GM23338 (cell line): ENCODE data around the gene P3R3URF. TPM values are rescaled to one million over a fixed set of nuclear protein-coding genes. Genes with fewer than 3 reads are reported as not detected.

Source experiments
- ATAC-seq: fragments of 200-7000 bp; cut with Tn5 transposase; 3 replicates; pipeline ENCODE4 v1.9.1; 2020
- DNase-seq: peaks from one replicate; pipeline ENCODE4 v3.0.0-alpha.2; 2015; ENCODE audit warnings: low spot score
- H2AFZ ChIP-seq: fragments of 200-600 bp; sonication (generic); 2 replicates; pipeline ENCODE4 v1.8.0; 2016; ENCODE audit warnings: antibody characterized with exemption, mild to moderate bottlenecking, moderate library complexity
- H3F3A ChIP-seq: fragments of 200-600 bp; sonication (generic); replicated peaks from 2 replicates; pipeline ENCODE4 v1.8.0; 2017; ENCODE audit warnings: antibody characterized with exemption, mixed run types, low read depth
- H3K27ac ChIP-seq: fragments of 200-600 bp; sonication (generic); 2 replicates; pipeline ENCODE4 v1.6.1; 2016; ENCODE audit warnings: low read depth
- H3K27me3 ChIP-seq: fragments of 200-600 bp; sonication (generic); 2 replicates; pipeline ENCODE4 v1.8.0; 2016; ENCODE audit warnings: mild to moderate bottlenecking, mixed run types, moderate library complexity; ENCODE audit not compliant: insufficient read depth
- H3K36me3 ChIP-seq: fragments of 200-600 bp; sonication (generic); 2 replicates; pipeline ENCODE4 v1.8.0; 2016; ENCODE audit warnings: mild to moderate bottlenecking; ENCODE audit not compliant: insufficient read depth
- H3K4me1 ChIP-seq: fragments of 200-600 bp; sonication (generic); 2 replicates; pipeline ENCODE4 v1.8.0; 2016; ENCODE audit warnings: mild to moderate bottlenecking, moderate library complexity; ENCODE audit not compliant: insufficient read depth
- H3K4me2 ChIP-seq: fragments of 200-600 bp; sonication (generic); 2 replicates; pipeline ENCODE4 v1.7.1; 2017; ENCODE audit warnings: mixed run types
- H3K4me3 ChIP-seq: fragments of 200-600 bp; sonication (generic); 2 replicates; pipeline ENCODE4 v1.6.1; 2016; ENCODE audit warnings: mixed run types
- H3K79me2 ChIP-seq: fragments of 200-600 bp; sonication (generic); replicated peaks from 2 replicates; pipeline ENCODE4 v1.8.0; 2017; ENCODE audit warnings: mild to moderate bottlenecking; ENCODE audit not compliant: insufficient read depth
- H3K9me2 ChIP-seq: fragments of 200-600 bp; sonication (generic); 2 replicates; pipeline ENCODE4 v1.8.0; 2017; ENCODE audit not compliant: insufficient read depth
- H4K20me1 ChIP-seq: fragments of 200-600 bp; sonication (generic); replicated peaks from 2 replicates; pipeline ENCODE4 v1.8.0; 2017; ENCODE audit warnings: mild to moderate bottlenecking; ENCODE audit not compliant: insufficient read depth
- H3K27ac Mint-ChIP-seq: 2 replicates; pipeline ENCODE4 v1.8.0; 2020; ENCODE audit warnings: inconsistent platforms, mild to moderate bottlenecking, moderate library complexity, mixed read lengths
- H3K27me3 Mint-ChIP-seq: 3 replicates; pipeline ENCODE4 v1.8.0; 2022; ENCODE audit warnings: low read depth, mild to moderate bottlenecking, moderate library complexity, mixed read lengths, inconsistent platforms; ENCODE audit not compliant: insufficient read depth, poor library complexity
- H3K36me3 Mint-ChIP-seq: 3 replicates; pipeline ENCODE4 v1.8.0; 2021; ENCODE audit warnings: low read depth, mild to moderate bottlenecking, inconsistent platforms, moderate library complexity, mixed read lengths
- H3K4me1 Mint-ChIP-seq: 3 replicates; pipeline ENCODE4 v1.8.0; 2020; ENCODE audit warnings: mild to moderate bottlenecking, inconsistent platforms, mixed read lengths
- H3K4me3 Mint-ChIP-seq: 3 replicates; pipeline ENCODE4 v1.8.0; 2021; ENCODE audit warnings: moderate library complexity, mild to moderate bottlenecking, inconsistent platforms, mixed read lengths
- H3K9me3 Mint-ChIP-seq: 3 replicates; pipeline ENCODE4 v1.8.0; 2020; ENCODE audit warnings: moderate library complexity, mild to moderate bottlenecking, inconsistent platforms, mixed read lengths
- CTCF ChIP-seq, 2 experiments: fragments of 200-600 bp in 1 of 2; sonication (generic) in 1 of 2; conservative IDR thresholded peaks; 2 replicates each; pipeline versions ENCODE4 v1.5.1 to v1.6.1; 2016 to 2017; ENCODE audit warnings: antibody characterized with exemption in 2 of 2, low read depth in 2 of 2, mild to moderate bottlenecking in 2 of 2, moderate library complexity in 1 of 2
- ETS1 ChIP-seq: IDR thresholded peaks from 2 replicates; pipeline ENCODE4 v1.6.1; 2016; ENCODE audit warnings: antibody characterized with exemption
- EZH2 ChIP-seq: fragments of 200-600 bp; sonication (generic); IDR thresholded peaks from one replicate; pipeline ENCODE4 v1.8.0; 2017; ENCODE audit warnings: antibody characterized with exemption, mild to moderate bottlenecking, low read depth; ENCODE audit not compliant: unreplicated experiment
- EZH2phosphoT487 ChIP-seq: fragments of 200-600 bp; sonication (generic); IDR thresholded peaks from one replicate; pipeline ENCODE4 v1.8.1; 2018; ENCODE audit warnings: antibody characterized with exemption; ENCODE audit not compliant: unreplicated experiment
- NANOG ChIP-seq: IDR thresholded peaks from 2 replicates; pipeline ENCODE4 v1.6.1; 2016; ENCODE audit warnings: antibody characterized with exemption, borderline replicate concordance
- POLR2AphosphoS5 ChIP-seq: IDR thresholded peaks from 2 replicates; pipeline ENCODE4 v1.6.1; 2016; ENCODE audit warnings: antibody characterized with exemption, low read depth
- REST ChIP-seq: IDR thresholded peaks from one replicate; pipeline ENCODE4 v1.6.1; 2018; ENCODE audit warnings: antibody characterized with exemption; ENCODE audit not compliant: unreplicated experiment
- STAT1 ChIP-seq: IDR thresholded peaks from one replicate; pipeline ENCODE4 v1.6.1; 2016; ENCODE audit warnings: antibody characterized with exemption; ENCODE audit not compliant: unreplicated experiment
- ZNF114 ChIP-seq: fragments of 250-450 bp; sonication (Bioruptor Pico); IDR thresholded peaks from 2 replicates; pipeline ENCODE4 v1.5.0; 2020; ENCODE audit warnings: mild to moderate bottlenecking, moderate library complexity
- ZNF331 ChIP-seq: fragments of 250-450 bp; sonication (Bioruptor Pico); IDR thresholded peaks from 2 replicates; pipeline ENCODE4 v1.5.0; 2020; ENCODE audit warnings: low read depth, mild to moderate bottlenecking, moderate library complexity
- polyA plus RNA-seq: library from polyadenylated mRNA; unstranded; fragments of >200 nt; fragmentation: Nextera tagmentation; extraction: Ambion mirVana; gene quantifications from 2 replicates; pipeline ENCODE4 v1.2.1, GENCODE V29; 2016
- total RNA-seq: library from RNA; depleted of rRNA; stranded (reverse); fragments of >200 nt; shearing (Covaris generic); gene quantifications from 2 replicates; pipeline ENCODE4 v1.2.3, GENCODE V29; 2014

Gene P3R3URF
- total and polyA plus RNA-seq, 2 experiments from 2014 or later: not detected

- no peak overlapping the region for H3K4me3 Mint-ChIP-seq
- no peak for TF ChIP-seq POLR2AphosphoS5
- TF ChIP-seq EZH2phosphoT487: no peak
- no peak for TF ChIP-seq NANOG
- TF ChIP-seq ZNF331: no peak
- no peak for TF ChIP-seq REST
- no peak for TF ChIP-seq ZNF114 (CRISPR knock-in tag)
- no peak for TF ChIP-seq EZH2
- no peak for TF ChIP-seq CTCF (conservative IDR thresholded peaks at IDR 0.05; ENCODE audit: low read depth in 2 of 2)
Measured at GRCh38 chr1:46218443-46218842, 42.2 kb upstream of the P3R3URF start.

GRCh38 chr1:46215504-46215903 lies 39.2 kb upstream of the P3R3URF start:
- peaks cover 6% of the 10 kb centered on the region for H3K27me3 Mint-ChIP-seq
- Histone ChIP-seq H3K4me2 (no peak overlapping the region), H3K27me3 (no peaks in the 10 kb centered on the region), H3K27ac (no peak overlapping the region), H3K4me3 (no peak overlapping the region), H3F3A (no peaks in the 10 kb centered on the region), H3K36me3 (no peaks in the 10 kb centered on the region), H4K20me1 (0 out of 2 replicates have a peak, but pooled peaks cover 3% of the 10 kb centered on the region), H3K79me2 (no peaks in the 10 kb centered on the region), H2AFZ (no peak overlapping the region), H3K4me1 (no peaks in the 10 kb centered on the region), H3K9me2 (peaks cover 3% of the 10 kb centered on the region; the same call in 1 of the 2 replicates)
- H3K27ac Mint-ChIP-seq: no peak overlapping the region
- no peak overlapping the region for H3K4me3 Mint-ChIP-seq
- ATAC-seq (no peak), DNase-seq (no peak)
- H3K9me3 Mint-ChIP-seq: no peaks in the 10 kb centered on the region
- H3K4me1 Mint-ChIP-seq: no peaks in the 10 kb centered on the region
- H3K36me3 Mint-ChIP-seq: no peaks in the 10 kb centered on the region
- TF ChIP-seq EZH2phosphoT487: no peak
- no peak for TF ChIP-seq STAT1
- TF ChIP-seq ZNF114 (CRISPR knock-in tag): no peak
- no peak for TF ChIP-seq ETS1
- no peak for TF ChIP-seq NANOG

More at GRCh38 chr1:46218443-46218842, 42.2 kb upstream of the P3R3URF start:
- Histone ChIP-seq H3K36me3 (no peaks in the 10 kb centered on the region), H3K27me3 (no peaks in the 10 kb centered on the region), H3K79me2 (no peaks in the 10 kb centered on the region), H3K4me1 (peaks cover 19% of the 10 kb centered on the region), H2AFZ (no peak overlapping the region), H3K27ac (no peak overlapping the region), H4K20me1 (no peaks in the 10 kb centered on the region), H3F3A (0 out of 2 replicates have a peak, but pooled peaks cover 6% of the 10 kb centered on the region), H3K9me2 (peaks cover 6% of the 10 kb centered on the region; the same call in 1 of the 2 replicates), H3K4me3 (no peak overlapping the region), H3K4me2 (no peak overlapping the region)
- ATAC-seq: no peak
- peaks cover 12% of the 10 kb centered on the region for H3K27me3 Mint-ChIP-seq
- peaks cover 25% of the 10 kb centered on the region for H3K4me1 Mint-ChIP-seq
- no peak for DNase-seq
- H3K9me3 Mint-ChIP-seq: no peaks in the 10 kb centered on the region
- no peaks in the 10 kb centered on the region; the same call in 2 of the 3 replicates for H3K36me3 Mint-ChIP-seq
- no peak overlapping the region for H3K27ac Mint-ChIP-seq
